HEK293 (cell line): ENCODE data around the gene UST.

Experiments
- CTCF ChIA-PET: fragments of 350-600 bp; formaldehyde crosslinking; extraction: SDS; loops from one replicate; lab custom pipeline; 2021; ENCODE audit warnings: antibody characterized with exemption; lab: Yijun Ruan, JAX
- POLR2A ChIA-PET: fragments of 300-600 bp; formaldehyde crosslinking; extraction: SDS; loops from one replicate; lab custom pipeline; 2020; ENCODE audit warnings: antibody characterized with exemption, inconsistent platforms; lab: Yijun Ruan, JAX
- H3K27ac ChIP-seq: fragments of 200-500 bp; sonication (Bioruptor generic); 2 replicates; pipeline ENCODE4 v1.5.1; 2014; ENCODE audit warnings: low read depth, low read length, control low read depth, inconsistent platforms; ENCODE audit errors: extremely low read depth
- H3K36me3 ChIP-seq, 2 experiments: fragments of 200-500 bp in 1 of 2; sonication (Bioruptor generic) in 1 of 2; 1 replicate in 1 of 2; 2 replicates in 1 of 2; pipeline ENCODE4 v1.5.1; 2014 to 2017; ENCODE audit warnings: inconsistent platforms in 2 of 2, low read length in 2 of 2; ENCODE audit not compliant: control insufficient read depth in 2 of 2, insufficient read depth in 1 of 2
- H3K4me1 ChIP-seq: fragments of 200-500 bp; sonication (Bioruptor generic); 2 replicates; pipeline ENCODE4 v1.5.1; 2014; ENCODE audit warnings: mild to moderate bottlenecking, low read length, inconsistent platforms; ENCODE audit not compliant: control insufficient read depth, insufficient read depth
- H3K4me3 ChIP-seq: 2 replicates; pipeline ENCODE4 v1.5.1; 2011; ENCODE audit warnings: low read depth, mild to moderate bottlenecking, control low read depth, low read length, moderate library complexity
- H3K9me3 ChIP-seq: fragments of 200-500 bp; sonication (Bioruptor generic); 2 replicates; pipeline ENCODE4 v1.5.1; 2014; ENCODE audit warnings: low read depth, low read length, inconsistent platforms; ENCODE audit not compliant: control insufficient read depth, insufficient read depth
- GLI2 ChIP-seq: fragments of 450-650 bp; formaldehyde crosslinking; IDR thresholded peaks from 2 replicates; pipeline ENCODE4; 2017; ENCODE audit warnings: missing biosample characterization, missing genetic modification characterization, low read depth, borderline replicate concordance
- KLF16 ChIP-seq: fragments of 450-650 bp; formaldehyde crosslinking; IDR thresholded peaks from 2 replicates; pipeline ENCODE4 v1.5.1; 2017; ENCODE audit warnings: missing biosample characterization, missing genetic modification characterization
- KLF9 ChIP-seq: fragments of 450-650 bp; formaldehyde crosslinking; IDR thresholded peaks from 2 replicates; pipeline ENCODE4 v1.5.1; 2016; ENCODE audit warnings: missing biosample characterization, missing genetic modification characterization, low read depth
- PBX3 ChIP-seq: sonication (generic); formaldehyde crosslinking; IDR thresholded peaks from 2 replicates; pipeline ENCODE4 v1.8.1; 2022; ENCODE audit warnings: mild to moderate bottlenecking, moderate library complexity, missing genetic modification reagents
- PRDM4 ChIP-seq: fragments of 450-650 bp; formaldehyde crosslinking; IDR thresholded peaks from 2 replicates; pipeline ENCODE4 v1.5.1; 2017; ENCODE audit warnings: missing biosample characterization, missing genetic modification characterization
- SETDB1 ChIP-seq: IDR thresholded peaks from one replicate; pipeline ENCODE4 v1.6.1; 2017; ENCODE audit warnings: mild to moderate bottlenecking, low read length, moderate library complexity, mixed read lengths; ENCODE audit not compliant: insufficient read length
- ZBTB7A ChIP-seq: fragments of 450-650 bp; formaldehyde crosslinking; IDR thresholded peaks from 2 replicates; pipeline ENCODE4 v1.5.1; 2016; ENCODE audit warnings: low read depth, missing biosample characterization, missing genetic modification characterization
- ZNF121 ChIP-seq: fragments of 450-650 bp; formaldehyde crosslinking; IDR thresholded peaks from 2 replicates; pipeline ENCODE4 v1.5.1; 2016; ENCODE audit warnings: missing biosample characterization, missing genetic modification characterization
- ZNF138 ChIP-seq: fragments of 450-650 bp; formaldehyde crosslinking; IDR thresholded peaks from 2 replicates; pipeline ENCODE4 v1.5.1; 2016; ENCODE audit warnings: missing biosample characterization, missing genetic modification characterization, borderline replicate concordance
- ZNF155 ChIP-seq: fragments of 450-650 bp; formaldehyde crosslinking; IDR thresholded peaks from 2 replicates; pipeline ENCODE4 v1.5.1; 2016; ENCODE audit warnings: missing biosample characterization, missing genetic modification characterization
- ZNF16 ChIP-seq: fragments of 450-650 bp; formaldehyde crosslinking; IDR thresholded peaks from 2 replicates; pipeline ENCODE4 v1.5.1; 2016; ENCODE audit warnings: low read depth, missing biosample characterization, missing genetic modification characterization
- ZNF174 ChIP-seq: fragments of 450-650 bp; formaldehyde crosslinking; IDR thresholded peaks from 2 replicates; pipeline ENCODE4 v1.5.0; 2017; ENCODE audit warnings: missing biosample characterization, mild to moderate bottlenecking, missing genetic modification characterization
- ZNF184 ChIP-seq: fragments of 450-650 bp; IDR thresholded peaks from 2 replicates; pipeline ENCODE4 v1.5.1; 2018; ENCODE audit warnings: missing biosample characterization, mild to moderate bottlenecking, missing genetic modification characterization
- ZNF211 ChIP-seq: fragments of 450-650 bp; formaldehyde crosslinking; IDR thresholded peaks from 2 replicates; pipeline ENCODE4 v1.5.1; 2016; ENCODE audit warnings: low read depth, missing biosample characterization, missing genetic modification characterization
- ZNF404 ChIP-seq: fragments of 450-650 bp; formaldehyde crosslinking; IDR thresholded peaks from 2 replicates; pipeline ENCODE4 v1.5.1; 2017; ENCODE audit warnings: missing biosample characterization, missing genetic modification characterization
- ZNF510 ChIP-seq: fragments of 450-650 bp; formaldehyde crosslinking; IDR thresholded peaks from 2 replicates; pipeline ENCODE4 v1.5.1; 2018; ENCODE audit warnings: mild to moderate bottlenecking, missing genetic modification characterization, missing biosample characterization; ENCODE audit not compliant: insufficient replicate concordance
- ZNF626 ChIP-seq: fragments of 450-650 bp; sonication (Bioruptor Pico); formaldehyde crosslinking; IDR thresholded peaks from 2 replicates; pipeline ENCODE4 v1.5.1; 2018; ENCODE audit warnings: missing biosample characterization, missing genetic modification characterization, inconsistent platforms
- ZNF704 ChIP-seq: fragments of 450-650 bp; formaldehyde crosslinking; IDR thresholded peaks from 2 replicates; pipeline ENCODE4 v1.5.1; 2016; ENCODE audit warnings: missing biosample characterization, missing genetic modification characterization
- ZNF707 ChIP-seq: fragments of 450-650 bp; formaldehyde crosslinking; IDR thresholded peaks from 2 replicates; pipeline ENCODE4 v1.5.1; 2016; ENCODE audit warnings: missing biosample characterization, missing genetic modification characterization
- ZNF768 ChIP-seq: fragments of 450-650 bp; formaldehyde crosslinking; IDR thresholded peaks from 2 replicates; pipeline ENCODE4 v1.5.1; 2018; ENCODE audit warnings: missing biosample characterization, mild to moderate bottlenecking, missing genetic modification characterization

The UST gene

GRCh38 chr6:148816117-148816516, 69.3 kb downstream of the UST start:
- no peak overlapping the region for H3K4me3 ChIP-seq
- TF ChIP-seq ZNF626 (tag by site-specific recombination) = no peak
- no peaks in the 10 kb centered on the region for H3K36me3 ChIP-seq
- no peaks in the 10 kb centered on the region for H3K9me3 ChIP-seq
- ChIA-PET CTCF (no interaction called here), POLR2A (no interaction called here)
- no peak overlapping the region for H3K27ac ChIP-seq
- peaks cover 32% of the 10 kb centered on the region for H3K4me1 ChIP-seq

- ChIA-PET POLR2A (no interaction called here), CTCF (interaction anchor here (0.8 kb wide), 1 partner anchor 37 kb away, joined by 4 read pairs; no protein-coding TSS in a partner anchor)
- Histone ChIP-seq H3K4me1 (peaks cover 32% of the 10 kb centered on the region), H3K9me3 (no peaks in the 10 kb centered on the region), H3K27ac (no peak overlapping the region), H3K4me3 (no peak overlapping the region), H3K36me3 (no peaks in the 10 kb centered on the region)
- no peak for TF ChIP-seq ZNF184 (tag by site-specific recombination)
- no peak for TF ChIP-seq ZNF155 (tag by site-specific recombination)
- TF ChIP-seq ZNF16 (tag by site-specific recombination) = no peak
- no peak for TF ChIP-seq SETDB1
- TF ChIP-seq ZNF174 (tag by site-specific recombination) = no peak
- no peak for TF ChIP-seq KLF16 (tag by site-specific recombination)
- TF ChIP-seq ZNF121 (tag by site-specific recombination) = no peak
- no peak for TF ChIP-seq ZBTB7A (tag by site-specific recombination)
- no peak for TF ChIP-seq ZNF707 (tag by site-specific recombination)
- no peak for TF ChIP-seq KLF9 (tag by site-specific recombination)
- no peak for TF ChIP-seq ZNF510
- TF ChIP-seq ZNF211 (tag by site-specific recombination) = no peak
- TF ChIP-seq ZNF404 (tag by site-specific recombination) = no peak
- TF ChIP-seq PRDM4 (tag by site-specific recombination) = no peak
- TF ChIP-seq ZNF138 = no peak
- no peak for TF ChIP-seq PBX3 (CRISPR knock-in tag)
- no peak for TF ChIP-seq ZNF768 (tag by site-specific recombination)
- no peak for TF ChIP-seq GLI2 (tag by site-specific recombination)
- no peak for TF ChIP-seq ZNF704 (tag by site-specific recombination)
Observed at GRCh38 chr6:148817689-148818088, 70.9 kb downstream of the UST start.
